SK-N-SH (cell line): ENCODE data around the gene TTN.

Experiments used
- SMC3 ChIP-seq: IDR thresholded peaks from 2 replicates; pipeline ENCODE4 v1.6.1; 2012; ENCODE audit warnings: low read depth, low read length, improper control_type of control experiment
- TF ChIP-seq, protein P1 (sequence below): fragments of 200-600 bp; sonication (generic); IDR thresholded peaks from 2 replicates; pipeline ENCODE4 v1.6.1; 2017; ENCODE audit warnings: antibody characterized with exemption, mild to moderate bottlenecking, moderate library complexity

DNA sequence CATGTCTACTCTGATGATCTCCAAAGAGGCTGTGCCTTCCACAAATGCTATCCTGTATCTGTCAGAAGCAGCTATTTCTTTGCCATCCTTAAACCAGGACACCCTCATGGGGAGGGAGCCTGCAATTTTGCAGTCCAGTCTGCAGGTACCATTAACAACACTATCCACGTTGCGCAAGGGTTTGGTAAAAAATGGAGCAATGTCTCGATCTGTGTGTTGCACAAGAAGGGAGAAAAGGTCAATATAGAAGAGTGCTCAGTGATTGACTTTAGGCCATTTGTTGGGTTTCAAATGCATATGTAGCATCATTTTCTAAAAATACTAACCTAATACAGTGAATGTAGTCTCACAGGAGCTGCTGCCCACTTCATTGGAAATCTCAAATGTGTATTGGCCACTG is 74.3 kb downstream of the TTN start:
- TF ChIP-seq SMC3: no peak
- TF ChIP-seq, protein P1, sequence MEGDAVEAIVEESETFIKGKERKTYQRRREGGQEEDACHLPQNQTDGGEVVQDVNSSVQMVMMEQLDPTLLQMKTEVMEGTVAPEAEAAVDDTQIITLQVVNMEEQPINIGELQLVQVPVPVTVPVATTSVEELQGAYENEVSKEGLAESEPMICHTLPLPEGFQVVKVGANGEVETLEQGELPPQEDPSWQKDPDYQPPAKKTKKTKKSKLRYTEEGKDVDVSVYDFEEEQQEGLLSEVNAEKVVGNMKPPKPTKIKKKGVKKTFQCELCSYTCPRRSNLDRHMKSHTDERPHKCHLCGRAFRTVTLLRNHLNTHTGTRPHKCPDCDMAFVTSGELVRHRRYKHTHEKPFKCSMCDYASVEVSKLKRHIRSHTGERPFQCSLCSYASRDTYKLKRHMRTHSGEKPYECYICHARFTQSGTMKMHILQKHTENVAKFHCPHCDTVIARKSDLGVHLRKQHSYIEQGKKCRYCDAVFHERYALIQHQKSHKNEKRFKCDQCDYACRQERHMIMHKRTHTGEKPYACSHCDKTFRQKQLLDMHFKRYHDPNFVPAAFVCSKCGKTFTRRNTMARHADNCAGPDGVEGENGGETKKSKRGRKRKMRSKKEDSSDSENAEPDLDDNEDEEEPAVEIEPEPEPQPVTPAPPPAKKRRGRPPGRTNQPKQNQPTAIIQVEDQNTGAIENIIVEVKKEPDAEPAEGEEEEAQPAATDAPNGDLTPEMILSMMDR: no peak
